ENCODE data around the gene MS4A15.
"Not testable (repeated sequence)": the region's sequence is repeated elsewhere in the genome, so short reads cannot be mapped to it uniquely, and the experiment has no call there.

MS4A15 gene

GRCh38 chr11:60816590-60817157 lies 60.0 kb downstream of the MS4A15 start:
- H3K27ac ChIP-seq = no peak overlapping the region
- TF ChIP-seq, protein P1, sequence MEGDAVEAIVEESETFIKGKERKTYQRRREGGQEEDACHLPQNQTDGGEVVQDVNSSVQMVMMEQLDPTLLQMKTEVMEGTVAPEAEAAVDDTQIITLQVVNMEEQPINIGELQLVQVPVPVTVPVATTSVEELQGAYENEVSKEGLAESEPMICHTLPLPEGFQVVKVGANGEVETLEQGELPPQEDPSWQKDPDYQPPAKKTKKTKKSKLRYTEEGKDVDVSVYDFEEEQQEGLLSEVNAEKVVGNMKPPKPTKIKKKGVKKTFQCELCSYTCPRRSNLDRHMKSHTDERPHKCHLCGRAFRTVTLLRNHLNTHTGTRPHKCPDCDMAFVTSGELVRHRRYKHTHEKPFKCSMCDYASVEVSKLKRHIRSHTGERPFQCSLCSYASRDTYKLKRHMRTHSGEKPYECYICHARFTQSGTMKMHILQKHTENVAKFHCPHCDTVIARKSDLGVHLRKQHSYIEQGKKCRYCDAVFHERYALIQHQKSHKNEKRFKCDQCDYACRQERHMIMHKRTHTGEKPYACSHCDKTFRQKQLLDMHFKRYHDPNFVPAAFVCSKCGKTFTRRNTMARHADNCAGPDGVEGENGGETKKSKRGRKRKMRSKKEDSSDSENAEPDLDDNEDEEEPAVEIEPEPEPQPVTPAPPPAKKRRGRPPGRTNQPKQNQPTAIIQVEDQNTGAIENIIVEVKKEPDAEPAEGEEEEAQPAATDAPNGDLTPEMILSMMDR (IDR thresholded peaks at IDR 0.05) = no peak
- no peak for TF ChIP-seq ZFX (IDR thresholded peaks at IDR 0.05; ENCODE audit: borderline replicate concordance)

GRCh38 chr11:60818057-60818456 lies 61.4 kb downstream of the MS4A15 start:
- H3K27ac ChIP-seq = no peak overlapping the region
- TF ChIP-seq ZFX (IDR thresholded peaks at IDR 0.05; ENCODE audit: borderline replicate concordance) = no peak
- TF ChIP-seq, protein P1 (IDR thresholded peaks at IDR 0.05) = no peak

DNA sequence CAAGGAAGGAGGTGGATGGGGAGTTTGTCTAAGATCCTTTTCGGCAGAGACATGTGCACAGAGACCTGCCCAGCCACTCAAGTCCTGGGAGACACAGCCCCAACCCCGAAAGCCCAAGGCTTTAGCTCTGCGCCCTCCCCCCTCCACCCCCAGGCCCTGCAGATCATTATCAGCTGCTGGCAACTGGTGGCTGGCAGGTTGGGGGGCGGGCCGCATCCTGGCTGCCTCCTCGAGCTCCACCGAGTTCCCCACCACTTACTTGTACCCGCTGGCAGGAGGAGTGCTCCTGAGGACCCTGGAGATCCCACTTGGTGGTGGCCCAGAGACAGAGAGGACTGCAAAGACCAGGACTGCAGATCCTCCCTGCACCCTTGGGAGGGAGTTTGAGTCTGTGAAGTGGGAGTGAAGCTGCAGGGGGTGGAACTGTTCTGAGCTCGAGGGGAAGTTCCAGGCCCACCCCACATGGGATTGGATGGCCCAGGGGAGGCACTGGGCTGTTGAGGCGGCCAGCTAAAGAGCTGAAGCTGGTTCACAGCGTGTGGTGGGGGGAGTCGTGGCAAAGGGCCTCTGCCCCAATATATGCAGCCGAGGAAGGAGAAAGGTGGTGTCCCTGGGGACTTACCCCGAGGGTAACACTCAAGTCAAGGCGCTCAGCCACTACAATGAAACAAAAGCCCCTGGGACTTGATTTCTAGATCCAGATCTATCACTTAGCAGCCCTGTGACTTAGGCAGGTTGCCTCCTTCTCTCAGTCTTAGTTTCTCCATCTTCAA lies 65.3 kb downstream of the MS4A15 start:
- H3K27ac ChIP-seq = no peak overlapping the region
- TF ChIP-seq ZFX (IDR thresholded peaks at IDR 0.05; ENCODE audit: borderline replicate concordance) = no peak
- TF ChIP-seq, protein P1 (IDR thresholded peaks at IDR 0.05) = no peak

DNA sequence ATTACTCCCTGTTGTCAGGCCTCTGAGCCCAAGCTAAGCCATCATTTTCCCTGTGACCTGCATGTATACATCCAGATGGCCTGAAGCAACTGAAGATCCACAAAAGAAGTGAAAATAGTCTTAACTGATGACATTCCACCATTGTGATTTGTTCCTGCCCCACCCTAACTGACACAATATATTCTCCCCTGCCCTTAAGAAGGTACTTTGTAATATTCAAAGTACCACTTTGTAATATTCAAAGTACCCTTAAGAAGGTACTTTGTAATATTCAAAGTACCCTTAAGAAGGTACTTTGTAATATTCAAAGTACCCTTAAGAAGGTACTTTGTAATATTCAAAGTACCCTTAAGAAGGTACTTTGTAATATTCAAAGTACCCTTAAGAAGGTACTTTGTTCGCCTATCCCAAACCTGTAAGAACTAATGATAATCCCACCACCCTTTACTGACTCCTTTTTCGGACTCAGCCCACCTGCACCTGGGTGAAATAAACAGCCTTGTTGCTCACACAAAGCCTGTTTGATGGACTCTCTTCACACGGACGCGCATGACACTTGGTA lies 67.2 kb downstream of the MS4A15 start:
- not testable (repeated sequence) for H3K27ac ChIP-seq

GRCh38 chr11:60825118-60825517 lies 68.5 kb downstream of the MS4A15 start:
- TF ChIP-seq, protein P1 (IDR thresholded peaks at IDR 0.05) = no peak
- no peak for TF ChIP-seq ZFX (IDR thresholded peaks at IDR 0.05; ENCODE audit: borderline replicate concordance)
- H3K27ac ChIP-seq = no peak overlapping the region

DNA sequence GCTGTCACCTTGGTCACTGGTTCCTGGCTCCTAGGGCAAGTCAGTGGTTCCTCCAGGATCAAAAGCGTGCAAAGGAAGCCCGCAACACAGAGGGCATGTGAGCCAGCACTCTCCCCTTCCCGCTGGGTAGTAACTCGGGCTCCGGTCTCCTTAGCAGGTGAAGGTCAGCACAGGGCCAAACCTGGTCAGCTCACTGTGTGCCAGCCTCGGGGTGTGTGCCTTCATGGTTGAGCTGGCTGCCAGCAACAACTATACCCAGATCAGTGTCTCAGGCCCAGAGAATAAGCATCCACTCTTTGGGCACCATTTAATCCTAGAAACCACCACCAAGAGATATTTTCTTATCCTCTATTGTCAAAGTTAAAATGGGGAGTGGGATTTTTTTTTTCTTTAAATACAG lies 69.1 kb downstream of the MS4A15 start:
- no peak overlapping the region for H3K27ac ChIP-seq
- TF ChIP-seq ZFX (IDR thresholded peaks at IDR 0.05; ENCODE audit: borderline replicate concordance) = no peak
- TF ChIP-seq, protein P1 (IDR thresholded peaks at IDR 0.05) = no peak

Measured in 22Rv1 (cell line).